Peyer's patch (tissue), 4 donors: ENCODE results near the gene TTBK2. TPM values are rescaled to one million over a fixed set of nuclear protein-coding genes. Genes with fewer than 3 reads are reported as not detected.

Source experiments
- DNase-seq, 3 donors: peaks; one replicate each; pipeline ENCODE4 v3.0.0-alpha.2; 2017 to 2019
- H3K27ac ChIP-seq, 4 donors: fragments of 200-600 bp; sonication (generic); one replicate each; pipeline ENCODE4 v1.5.1; 2016 to 2019
- H3K27me3 ChIP-seq, 2 donors: fragments of 200-600 bp; sonication (generic); one replicate each; pipeline ENCODE4 v1.5.1; 2019
- H3K36me3 ChIP-seq, 3 donors: fragments of 200-600 bp; sonication (generic); one replicate each; pipeline ENCODE4 v1.5.1; 2016 to 2019
- H3K4me1 ChIP-seq, 4 donors: fragments of 200-600 bp; sonication (generic); one replicate each; pipeline ENCODE4 v1.5.1; 2016 to 2019
- H3K4me3 ChIP-seq, 4 donors: fragments of 200-600 bp; sonication (generic); 1 replicate in 3 of 4; 2 replicates in 1 of 4; pipeline ENCODE4 v1.5.1; 2016 to 2019; ENCODE audit warnings: mild to moderate bottlenecking in 1 of 4
- H3K9me3 ChIP-seq, 4 donors: fragments of 200-600 bp; sonication (generic); one replicate each; pipeline ENCODE4 v1.5.1; 2016 to 2019; ENCODE audit warnings: mild to moderate bottlenecking in 1 of 4
- CTCF ChIP-seq, 6 experiments: fragments of 450-650 bp in 4 of 6; fragments of 200-600 bp in 2 of 6; sonication (generic) in 1 of 6; IDR thresholded peaks; one replicate each; pipeline ENCODE4 v1.5.1; 2017 to 2019; ENCODE audit warnings: antibody characterized with exemption in 6 of 6, mild to moderate bottlenecking in 3 of 6, moderate library complexity in 1 of 6
- POLR2A ChIP-seq, 2 donors: fragments of 450-650 bp; IDR thresholded peaks; one replicate each; pipeline ENCODE4 v1.5.1; 2017; ENCODE audit warnings: antibody characterized with exemption in 2 of 2, mild to moderate bottlenecking in 2 of 2, moderate library complexity in 2 of 2
- total RNA-seq, 4 donors: library from RNA; depleted of rRNA; stranded (reverse); fragments of >200 nt; gene quantifications; one replicate each; pipeline ENCODE4 v1.1.0, GENCODE V29; 2016

Gene TTBK2
- total RNA-seq, 4 donors from 2014 or later: 4.7 to 21.5 (median 13.3) TPM

GRCh38 chr15:42805266-42805665, 115.3 kb downstream of the TTBK2 start:
- no peak overlapping the region for H3K27ac ChIP-seq
- TF ChIP-seq CTCF (IDR thresholded peaks at IDR 0.05) (no peak), POLR2A (IDR thresholded peaks at IDR 0.05) (no peak)
- no peak for DNase-seq
- H3K9me3 ChIP-seq: no peaks in the 10 kb centered on the region
- H3K4me1 ChIP-seq: no peaks in the 10 kb centered on the region
- no peak overlapping the region for H3K4me3 ChIP-seq
- no peaks in the 10 kb centered on the region for H3K27me3 ChIP-seq
- peaks cover 0 to 24% (median 0%) of the 10 kb centered on the region in 3 donors for H3K36me3 ChIP-seq

- TF ChIP-seq POLR2A (IDR thresholded peaks at IDR 0.05): no peak
- Histone ChIP-seq H3K4me3 (no peak overlapping the region), H3K27me3 (no peaks in the 10 kb centered on the region), H3K9me3 (no peaks in the 10 kb centered on the region), H3K4me1 (no peaks in the 10 kb centered on the region), H3K27ac (no peak overlapping the region), H3K36me3 (peaks cover 0 to 19% (median 0%) of the 10 kb centered on the region in 3 donors)
- no peak for DNase-seq
Measured at GRCh38 chr15:42804739-42805138, 115.8 kb downstream of the TTBK2 start.

- Histone ChIP-seq H3K4me3 (no peak overlapping the region), H3K27ac (no peak overlapping the region), H3K9me3 (no peaks in the 10 kb centered on the region), H3K4me1 (no peaks in the 10 kb centered on the region), H3K36me3 (peaks cover 0 to 19% (median 0%) of the 10 kb centered on the region in 3 donors), H3K27me3 (no peaks in the 10 kb centered on the region)
- DNase-seq: no peak
- TF ChIP-seq POLR2A (IDR thresholded peaks at IDR 0.05) (no peak), CTCF (IDR thresholded peaks at IDR 0.05) (no peak)
Measured at GRCh38 chr15:42803436-42803835, 117.1 kb downstream of the TTBK2 start.

- Histone ChIP-seq H3K4me3 (no peak overlapping the region), H3K4me1 (no peaks in the 10 kb centered on the region)
- no peak for TF ChIP-seq CTCF (IDR thresholded peaks at IDR 0.05)
- no peak for TF ChIP-seq POLR2A (IDR thresholded peaks at IDR 0.05)
Measured at GRCh38 chr15:42802168-42802567, 118.4 kb downstream of the TTBK2 start.

GRCh38 chr15:42800731-42801474, 119.7 kb downstream of the TTBK2 start:
- no peak for TF ChIP-seq POLR2A (IDR thresholded peaks at IDR 0.05)
- TF ChIP-seq CTCF (IDR thresholded peaks at IDR 0.05): no peak
- Histone ChIP-seq H3K36me3 (peaks cover 0 to 19% (median 0%) of the 10 kb centered on the region in 3 donors), H3K4me1 (no peaks in the 10 kb centered on the region), H3K27me3 (no peaks in the 10 kb centered on the region), H3K4me3 (no peak overlapping the region), H3K27ac (no peak overlapping the region), H3K9me3 (no peaks in the 10 kb centered on the region)
- no peak for DNase-seq

More at GRCh38 chr15:42802168-42802567, 118.4 kb downstream of the TTBK2 start:
- no peaks in the 10 kb centered on the region for H3K9me3 ChIP-seq
- H3K27ac ChIP-seq: no peak overlapping the region
- no peaks in the 10 kb centered on the region for H3K27me3 ChIP-seq
- H3K36me3 ChIP-seq: peaks cover 0 to 19% (median 0%) of the 10 kb centered on the region in 3 donors
- DNase-seq: no peak

GRCh38 chr15:42798802-42799201, 121.8 kb downstream of the TTBK2 start:
- no peak overlapping the region for H3K27ac ChIP-seq
- peaks cover 0 to 19% (median 0%) of the 10 kb centered on the region in 3 donors for H3K36me3 ChIP-seq
- H3K4me3 ChIP-seq: no peak overlapping the region
- H3K4me1 ChIP-seq: no peaks in the 10 kb centered on the region
- H3K27me3 ChIP-seq: no peaks in the 10 kb centered on the region
- DNase-seq: no peak
- no peak for TF ChIP-seq POLR2A (IDR thresholded peaks at IDR 0.05)
- TF ChIP-seq CTCF (IDR thresholded peaks at IDR 0.05): no peak
- H3K9me3 ChIP-seq: no peaks in the 10 kb centered on the region
